Measurements from ENCODE around the gene CLDN22.

DNA sequence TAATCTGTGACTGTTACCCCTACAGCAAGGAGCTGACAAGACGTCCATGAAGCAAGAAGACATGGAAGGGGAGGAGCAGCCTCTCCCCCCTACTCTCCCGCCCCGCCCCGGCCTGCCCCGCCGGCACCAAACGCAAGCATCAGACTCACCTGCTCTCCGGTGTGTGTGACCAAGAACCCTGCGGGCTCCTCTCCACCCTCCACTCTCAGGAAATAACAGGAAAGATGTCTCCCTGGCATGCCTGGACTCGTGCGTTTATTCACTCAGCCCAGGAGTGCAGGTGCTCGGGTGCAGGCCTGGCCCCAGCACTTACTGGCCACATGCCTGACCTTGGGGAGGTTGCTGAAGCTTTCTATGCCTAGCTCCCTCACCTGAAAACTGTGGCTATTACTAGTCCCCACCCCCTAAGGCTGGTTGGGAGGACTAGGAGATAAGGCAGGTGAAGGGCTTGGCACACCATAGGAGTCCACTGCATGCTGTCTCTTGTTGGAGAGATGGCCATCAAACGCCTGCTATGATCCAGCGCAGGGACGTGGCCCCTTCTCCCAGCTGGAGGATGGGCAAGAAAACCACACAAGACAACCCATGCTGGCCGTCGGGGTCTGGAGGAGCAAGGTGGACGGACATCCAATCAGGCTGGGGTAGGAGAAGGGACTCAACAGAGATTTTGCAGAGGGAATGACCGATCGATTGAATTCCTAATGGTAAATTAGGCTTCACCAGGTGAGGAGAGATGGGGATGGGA lies 37.0 kb upstream of the CLDN22 start:
- no peak for TF ChIP-seq CTCF (IDR thresholded peaks at IDR 0.05)
- no peak for TF ChIP-seq EP300 (IDR thresholded peaks at IDR 0.05)
